Measurements from ENCODE around the gene CERS4.

GRCh38 chr19:8253678-8254077 lies 44.5 kb downstream of the CERS4 start:
- no peak for TF ChIP-seq CTCF (IDR thresholded peaks at IDR 0.05; ENCODE audit: poor library complexity)
- TF ChIP-seq EZH2 (IDR thresholded peaks at IDR 0.05; ENCODE audit: borderline replicate concordance): no peak
- TF ChIP-seq EZH2phosphoT487 (IDR thresholded peaks at IDR 0.05; ENCODE audit: low read depth, severe bottlenecking, unreplicated experiment): no peak
